NCI-H2029 (cell line): ENCODE results near the gene RNASET2.
"Not testable (repeated sequence)": the region's sequence is repeated elsewhere in the genome, so short reads cannot be mapped to it uniquely, and the experiment has no call there.

ENCODE experiments used
- DNase-seq: peaks from one replicate; lab custom pipeline; 2025; lab: John Stamatoyannopoulos, UW

The RNASET2 gene

GRCh38 chr6:166969390-166970002, 13.1 kb upstream of the RNASET2 start:
- no peak for DNase-seq

GRCh38 chr6:166966268-166966667, 9.9 kb upstream of the RNASET2 start:
- DNase-seq = no peak

GRCh38 chr6:166960609-166960978, 4.2 kb upstream of the RNASET2 start:
- DNase-seq = no peak

- DNase-seq = no peak
These were observed 3.7 kb upstream of the RNASET2 start for GRCh38 chr6:166959911-166960608.

- no peak for DNase-seq
These were observed 2.8 kb upstream of the RNASET2 start for GRCh38 chr6:166958926-166959861.

- DNase-seq = no peak
These were observed 1.4 kb upstream of the RNASET2 start for GRCh38 chr6:166957805-166958076.

GRCh38 chr6:166957087-166957804, 896 bp upstream of the RNASET2 start:
- no peak for DNase-seq

GRCh38 chr6:166955865-166956443, 396 bp downstream of the RNASET2 start:
- peak; percentile 26 for DNase-seq

GRCh38 chr6:166955121-166955864, 1.1 kb downstream of the RNASET2 start:
- DNase-seq = no peak

- DNase-seq = no peak
These were observed 2.1 kb downstream of the RNASET2 start for GRCh38 chr6:166954118-166954713.

- DNase-seq = no peak
These were observed 3.5 kb downstream of the RNASET2 start for GRCh38 chr6:166952567-166953486.

GRCh38 chr6:166952121-166952520, 4.2 kb downstream of the RNASET2 start:
- DNase-seq = no peak

- no peak for DNase-seq
These were observed 4.7 kb downstream of the RNASET2 start for GRCh38 chr6:166951670-166952060.

- DNase-seq = peak; percentile 80
These were observed 5.3 kb downstream of the RNASET2 start for GRCh38 chr6:166950892-166951669.

- DNase-seq = no peak
These were observed 5.9 kb downstream of the RNASET2 start for GRCh38 chr6:166950443-166950821.

- no peak for DNase-seq
These were observed 6.6 kb downstream of the RNASET2 start for GRCh38 chr6:166949528-166950442.

GRCh38 chr6:166948724-166949123, 7.6 kb downstream of the RNASET2 start:
- not testable (repeated sequence) for DNase-seq

GRCh38 chr6:166947251-166947650, 9.1 kb downstream of the RNASET2 start:
- DNase-seq = no peak
